ENCODE measurements around the gene ADSL.

ADSL gene

DNA sequence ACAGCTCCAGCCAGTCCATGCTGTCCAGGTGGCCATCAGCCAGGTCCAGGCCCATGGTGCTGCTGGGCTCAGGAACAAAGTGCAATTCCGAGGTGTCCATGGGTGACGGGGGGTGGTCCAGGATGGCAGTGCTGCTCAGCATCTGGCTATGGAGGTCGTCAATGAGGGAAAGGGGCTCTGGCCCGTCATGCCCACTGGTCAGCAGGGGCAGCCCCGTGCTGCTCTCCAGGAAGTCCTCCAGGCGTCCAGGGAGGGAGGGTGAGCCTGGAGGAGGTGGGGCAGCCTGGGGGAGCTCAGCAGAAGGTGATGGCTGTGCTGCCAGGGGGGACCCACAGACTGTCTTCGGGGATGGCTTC, 65.2 kb downstream of the ADSL start:
- Histone ChIP-seq H3K9me3 (ENCODE audit: severe bottlenecking) (no peaks in the 10 kb centered on the region), H3K27ac (no peak overlapping the region), H3K27me3 (ENCODE audit: insufficient read depth, low read depth, severe bottlenecking) (no peaks in the 10 kb centered on the region), H3K36me3 (peaks cover 60% of the 10 kb centered on the region), H3K4me3 (ENCODE audit: low read depth, low read length) (no peak overlapping the region)
- no peak for DNase-seq
- TF ChIP-seq, protein P1, sequence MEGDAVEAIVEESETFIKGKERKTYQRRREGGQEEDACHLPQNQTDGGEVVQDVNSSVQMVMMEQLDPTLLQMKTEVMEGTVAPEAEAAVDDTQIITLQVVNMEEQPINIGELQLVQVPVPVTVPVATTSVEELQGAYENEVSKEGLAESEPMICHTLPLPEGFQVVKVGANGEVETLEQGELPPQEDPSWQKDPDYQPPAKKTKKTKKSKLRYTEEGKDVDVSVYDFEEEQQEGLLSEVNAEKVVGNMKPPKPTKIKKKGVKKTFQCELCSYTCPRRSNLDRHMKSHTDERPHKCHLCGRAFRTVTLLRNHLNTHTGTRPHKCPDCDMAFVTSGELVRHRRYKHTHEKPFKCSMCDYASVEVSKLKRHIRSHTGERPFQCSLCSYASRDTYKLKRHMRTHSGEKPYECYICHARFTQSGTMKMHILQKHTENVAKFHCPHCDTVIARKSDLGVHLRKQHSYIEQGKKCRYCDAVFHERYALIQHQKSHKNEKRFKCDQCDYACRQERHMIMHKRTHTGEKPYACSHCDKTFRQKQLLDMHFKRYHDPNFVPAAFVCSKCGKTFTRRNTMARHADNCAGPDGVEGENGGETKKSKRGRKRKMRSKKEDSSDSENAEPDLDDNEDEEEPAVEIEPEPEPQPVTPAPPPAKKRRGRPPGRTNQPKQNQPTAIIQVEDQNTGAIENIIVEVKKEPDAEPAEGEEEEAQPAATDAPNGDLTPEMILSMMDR (IDR thresholded peaks at IDR 0.05; ENCODE audit: low read depth, low read length), result no peak

DNA sequence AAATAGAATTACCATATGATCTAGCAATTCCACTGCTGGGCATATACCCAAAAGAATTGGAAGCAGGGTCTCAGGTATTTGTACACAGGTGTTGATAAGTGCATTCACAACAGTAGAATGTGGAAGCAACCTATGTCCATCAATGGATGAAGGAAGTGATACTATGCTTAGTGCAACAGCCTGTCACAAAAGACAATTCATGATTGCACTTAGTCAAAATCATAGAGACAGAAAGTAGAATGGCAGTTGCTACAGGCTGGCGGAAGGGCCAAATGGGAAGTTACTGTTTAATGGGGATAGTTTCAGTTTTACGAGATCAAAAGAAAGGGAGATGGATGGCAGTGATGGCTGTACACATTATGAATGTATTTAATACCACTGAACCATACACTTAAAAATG, 66.1 kb downstream of the ADSL start:
- TF ChIP-seq, protein P1 (IDR thresholded peaks at IDR 0.05; ENCODE audit: low read depth, low read length), result no peak
- DNase-seq, result no peak
- Histone ChIP-seq H3K36me3 (peaks cover 57% of the 10 kb centered on the region), H3K9me3 (ENCODE audit: severe bottlenecking) (no peaks in the 10 kb centered on the region), H3K27me3 (ENCODE audit: insufficient read depth, low read depth, severe bottlenecking) (no peaks in the 10 kb centered on the region), H3K27ac (no peak overlapping the region), H3K4me3 (ENCODE audit: low read depth, low read length) (no peak overlapping the region)

DNA sequence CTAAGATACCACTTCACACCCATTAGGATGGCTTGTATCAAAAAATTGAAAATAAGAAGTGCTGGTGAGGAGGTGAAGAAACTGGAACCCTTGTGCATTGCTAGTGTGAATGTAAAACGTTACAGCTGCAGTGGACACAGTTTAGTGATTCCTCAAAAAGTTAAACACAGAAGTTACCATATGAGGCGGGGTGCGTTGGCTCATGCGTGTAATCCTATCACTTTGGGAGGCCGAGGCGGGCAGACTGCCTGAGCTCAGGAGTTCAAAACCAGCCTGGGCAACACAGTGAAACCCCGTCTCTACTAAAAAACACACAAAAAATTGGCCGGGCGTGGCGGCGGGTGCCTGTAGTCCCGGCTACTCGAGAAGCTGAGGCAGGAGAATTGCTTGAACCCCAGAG, 67.6 kb downstream of the ADSL start:
- Histone ChIP-seq H3K4me3 (ENCODE audit: low read depth, low read length) (no peak overlapping the region), H3K9me3 (ENCODE audit: severe bottlenecking) (no peaks in the 10 kb centered on the region), H3K27ac (no peak overlapping the region), H3K36me3 (peaks cover 54% of the 10 kb centered on the region), H3K27me3 (ENCODE audit: insufficient read depth, low read depth, severe bottlenecking) (no peaks in the 10 kb centered on the region)
- DNase-seq, result no peak
- TF ChIP-seq, protein P1 (IDR thresholded peaks at IDR 0.05; ENCODE audit: low read depth, low read length), result no peak

DNA sequence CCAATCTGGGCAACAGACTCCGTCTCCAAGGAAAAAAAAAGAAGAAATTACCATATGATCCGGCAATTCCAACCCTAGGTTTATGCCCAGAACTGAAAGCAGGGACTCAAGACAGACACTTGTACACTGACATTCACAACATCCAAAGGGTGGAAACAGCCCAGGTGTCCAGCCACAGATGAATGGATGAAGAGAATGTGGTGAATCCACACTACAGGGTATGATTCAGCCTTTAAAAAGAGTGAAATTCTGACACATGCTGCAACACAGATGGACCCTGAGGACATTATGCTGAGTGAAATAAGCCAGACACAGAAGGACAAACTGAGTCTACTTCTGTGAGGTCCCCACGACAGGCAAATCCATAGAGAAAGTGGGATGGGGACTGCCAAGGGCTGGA, 68.0 kb downstream of the ADSL start:
- Histone ChIP-seq H3K27me3 (ENCODE audit: insufficient read depth, low read depth, severe bottlenecking) (no peaks in the 10 kb centered on the region), H3K9me3 (ENCODE audit: severe bottlenecking) (no peaks in the 10 kb centered on the region), H3K4me3 (ENCODE audit: low read depth, low read length) (no peak overlapping the region), H3K27ac (no peak overlapping the region), H3K36me3 (peaks cover 54% of the 10 kb centered on the region)
- DNase-seq, result no peak
- TF ChIP-seq, protein P1 (IDR thresholded peaks at IDR 0.05; ENCODE audit: low read depth, low read length), result no peak

DNA sequence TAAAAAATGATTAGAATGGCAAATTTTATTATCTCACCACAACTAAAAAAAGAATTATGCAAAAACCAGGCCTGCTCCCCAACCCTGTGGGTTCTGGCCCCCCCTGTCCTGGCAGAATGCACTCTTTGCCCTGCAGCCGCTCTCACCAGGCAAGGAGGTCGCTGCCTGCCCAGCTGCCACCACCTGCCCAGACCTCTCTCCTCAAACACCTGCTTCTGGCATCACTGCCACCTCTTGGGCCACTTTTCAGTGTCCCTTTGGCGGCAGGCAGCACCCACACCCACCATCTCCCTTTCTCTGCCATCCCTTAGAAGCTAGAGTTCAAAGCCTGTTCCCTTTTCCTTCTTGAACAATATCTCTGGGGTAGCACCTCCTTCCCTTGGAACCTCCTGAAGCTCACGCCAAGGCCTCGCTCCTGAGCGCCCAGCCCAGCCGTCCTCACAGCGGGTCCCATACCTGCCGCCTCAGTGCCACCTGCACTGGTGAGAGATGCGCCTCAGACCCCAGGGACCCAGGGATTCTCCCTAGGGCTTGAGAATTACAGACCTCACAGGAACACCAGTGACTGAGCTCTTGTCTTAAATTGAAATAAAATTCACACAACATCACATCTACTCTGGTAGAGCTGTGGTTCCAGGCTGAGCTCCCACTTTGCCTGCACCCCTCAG, 68.7 kb downstream of the ADSL start:
- DNase-seq, result no peak
- H3K4me3 ChIP-seq (ENCODE audit: low read depth, low read length), result no peak overlapping the region
- no peak overlapping the region for H3K27ac ChIP-seq
- peaks cover 53% of the 10 kb centered on the region for H3K36me3 ChIP-seq
- no peaks in the 10 kb centered on the region for H3K27me3 ChIP-seq (ENCODE audit: insufficient read depth, low read depth, severe bottlenecking)
- no peaks in the 10 kb centered on the region for H3K9me3 ChIP-seq (ENCODE audit: severe bottlenecking)
- TF ChIP-seq, protein P1 (IDR thresholded peaks at IDR 0.05; ENCODE audit: low read depth, low read length), result no peak

Measured in WERI-Rb-1 (cell line).